B cell (primary cell): ENCODE results near the gene VPS13A. TPM values are rescaled to one million over a fixed set of nuclear protein-coding genes. Genes with fewer than 3 reads are reported as not detected.

ENCODE experiments used
- ATAC-seq: fragments of 200-7000 bp; cut with Tn5 transposase; one replicate; pipeline ENCODE4 v1.10.0; 2021; ENCODE audit warnings: low read depth, mild to moderate bottlenecking, moderate number of reproducible peaks, moderate library complexity
- CTCF ChIA-PET: fragments of 350-600 bp; sonication (Branson Sonifier 250); formaldehyde crosslinking; loops from one replicate; lab custom pipeline; 2021; ENCODE audit warnings: antibody characterized with exemption, inconsistent platforms; lab: Charles Lee
- POLR2A ChIA-PET: fragments of 350-600 bp; sonication (Branson Sonifier 250); formaldehyde crosslinking; loops from one replicate; lab custom pipeline; 2021; ENCODE audit warnings: antibody characterized with exemption; lab: Charles Lee
- DNase-seq: peaks from one replicate; pipeline ENCODE4 v3.0.0; 2013
- H2AFZ ChIP-seq: 2 replicates; pipeline ENCODE4 v1.6.1; 2012; ENCODE audit warnings: mild to moderate bottlenecking, low read depth, low read length; ENCODE audit not compliant: insufficient read depth, poor library complexity, severe bottlenecking
- H3K27ac ChIP-seq, 2 donors: 1 replicate in 1 of 2; 2 replicates in 1 of 2; pipeline ENCODE4 v1.5.1; 2012 to 2013; ENCODE audit warnings: low read length in 2 of 2, mild to moderate bottlenecking in 2 of 2, moderate library complexity in 1 of 2
- H3K27me3 ChIP-seq, 4 experiments: fragments of 200-600 bp in 1 of 4; sonication (generic) in 1 of 4; replicated peaks in 1 of 4; 1 replicate in 2 of 4; 2 replicates in 2 of 4; pipeline versions ENCODE4 v1.6.1 to v1.7.0; 2013 to 2016; ENCODE audit warnings: low read length in 3 of 4, mild to moderate bottlenecking in 2 of 4, mixed read lengths in 1 of 4, moderate library complexity in 1 of 4; ENCODE audit not compliant: insufficient read depth in 4 of 4, control insufficient read depth in 3 of 4; ENCODE audit errors: control extremely low read depth in 1 of 4
- H3K36me3 ChIP-seq, 2 experiments: replicated peaks in 1 of 2; 1 replicate in 1 of 2; 2 replicates in 1 of 2; pipeline versions ENCODE4 v1.6.1 to v1.7.1; 2013; ENCODE audit warnings: low read length in 1 of 2; ENCODE audit not compliant: insufficient read depth in 2 of 2, control insufficient read depth in 1 of 2; ENCODE audit errors: control extremely low read depth in 1 of 2, extremely low read depth in 1 of 2
- H3K4me1 ChIP-seq, 2 donors: fragments of 200-600 bp in 1 of 2; sonication (generic) in 1 of 2; 1 replicate in 1 of 2; 2 replicates in 1 of 2; pipeline versions ENCODE4 v1.5.1 to v1.6.1; 2013 to 2017; ENCODE audit warnings: low read length in 2 of 2; ENCODE audit not compliant: control insufficient read depth in 2 of 2, insufficient read depth in 2 of 2
- H3K4me2 ChIP-seq: replicated peaks from 2 replicates; pipeline ENCODE3; 2012; ENCODE audit warnings: mild to moderate bottlenecking, low read depth, low read length; ENCODE audit not compliant: poor library complexity, severe bottlenecking
- H3K4me3 ChIP-seq, 5 experiments: fragments of 200-600 bp in 1 of 5; sonication (generic) in 1 of 5; 1 replicate in 3 of 5; 2 replicates in 2 of 5; pipeline versions ENCODE4 v1.5.1 to v1.7.0; 2011 to 2016; ENCODE audit warnings: low read length in 4 of 5, mild to moderate bottlenecking in 4 of 5, low read depth in 2 of 5, control low read depth in 1 of 5, moderate library complexity in 1 of 5; ENCODE audit not compliant: insufficient read depth in 1 of 5; ENCODE audit errors: control extremely low read depth in 1 of 5, extremely low read depth in 1 of 5
- H3K79me2 ChIP-seq: fragments of 200-600 bp; sonication (generic); one replicate; pipeline ENCODE4 v1.6.0; 2016; ENCODE audit warnings: low read length; ENCODE audit not compliant: control insufficient read depth, insufficient read depth
- H3K9ac ChIP-seq: fragments of 200-600 bp; sonication (generic); 2 replicates; pipeline ENCODE4 v1.6.1; 2017; ENCODE audit warnings: mild to moderate bottlenecking, low read length, moderate library complexity
- H3K9me3 ChIP-seq, 3 donors: one replicate each; pipeline versions ENCODE4 v1.6.1 to v1.7.1; 2013; ENCODE audit warnings: low read length in 2 of 3; ENCODE audit not compliant: control insufficient read depth in 2 of 3, insufficient read depth in 1 of 3; ENCODE audit errors: control extremely low read depth in 1 of 3
- H4K20me1 ChIP-seq: 2 replicates; pipeline ENCODE4 v1.6.0; 2012; ENCODE audit warnings: mild to moderate bottlenecking, low read length; ENCODE audit not compliant: insufficient read depth, control insufficient read depth, poor library complexity, severe bottlenecking
- H3K27ac Mint-ChIP-seq: one replicate; pipeline ENCODE4 v1.8.0; 2021; ENCODE audit warnings: mixed read lengths
- H3K27me3 Mint-ChIP-seq: one replicate; pipeline ENCODE4 v1.8.0; 2021; ENCODE audit warnings: mixed read lengths
- H3K4me1 Mint-ChIP-seq: one replicate; pipeline ENCODE4 v1.8.0; 2021; ENCODE audit warnings: mixed read lengths
- H3K4me3 Mint-ChIP-seq: one replicate; pipeline ENCODE4 v1.8.0; 2021; ENCODE audit warnings: mixed read lengths
- H3K9me3 Mint-ChIP-seq: one replicate; pipeline ENCODE4 v1.8.0; 2022; ENCODE audit warnings: mixed read lengths; ENCODE audit not compliant: insufficient read depth
- CTCF ChIP-seq: fragments of 200-600 bp; IDR thresholded peaks from one replicate; pipeline ENCODE4 v1.8.0; 2022; ENCODE audit warnings: antibody characterized with exemption, mild to moderate bottlenecking
- EZH2 ChIP-seq: IDR thresholded peaks from 2 replicates; pipeline ENCODE4 v1.6.1; 2012; ENCODE audit warnings: borderline replicate concordance, low read depth, mild to moderate bottlenecking, moderate library complexity, low read length; ENCODE audit not compliant: insufficient read depth, poor library complexity, severe bottlenecking
- WGBS: methylation state at CpG from one replicate; pipeline ENCODE4 v1.1.5; 2013; ENCODE audit warnings: missing lambda C conversion rate; ENCODE audit not compliant: insufficient coverage; 5-methylcytosine and 5-hydroxymethylcytosine counted together
- intact Hi-C: fragments of 100-400 bp; cut with micrococcal nuclease; formaldehyde crosslinking; loops from one replicate; pipeline ENCODE4 v1.10.0; 2022
- polyA plus RNA-seq: library from polyadenylated mRNA; depleted of rRNA; stranded (reverse); fragments of >200 nt; gene quantifications from 2 replicates; pipeline ENCODE4 v1.2.3, GENCODE V29; 2012
- total RNA-seq, 2 donors: library from RNA; stranded (reverse); fragments of 120-200 nt in 1 of 2; gene quantifications; 1 replicate in 1 of 2; 2 replicates in 1 of 2; pipeline versions ENCODE4 v1.2.3 to v1.2.4, GENCODE V29; 2013 to 2022

Gene VPS13A
- total and polyA plus RNA-seq, 2 donors (not counting 1 experiment from before 2014, with no cell fraction given) = 6.5 to 57.8 TPM

GRCh38 chr9:77433675-77434445, 256.5 kb downstream of the VPS13A start:
- H3K9me3 ChIP-seq = no peaks in the 10 kb centered on the region
- H3K27ac ChIP-seq = no peak overlapping the region
- ATAC-seq (no peak), DNase-seq (peak; percentile 42)
- 73% methylated on average over 20 of the region's 21 CpGs for WGBS
- Mint-ChIP-seq H3K27ac (no peak overlapping the region), H3K4me1 (no peaks in the 10 kb centered on the region), H3K4me3 (no peak overlapping the region), H3K9me3 (no peaks in the 10 kb centered on the region), H3K27me3 (peaks cover 17% of the 10 kb centered on the region)
- ChIA-PET CTCF (interaction anchor here (1.0 to 3.8 kb wide), 8 partner anchors 8 to 602 kb away, joined by 3 to 13 read pairs (median 4); no protein-coding TSS in a partner anchor), POLR2A (interaction anchor here (0.6 kb wide), 1 partner anchor 267 kb away, joined by 5 read pairs; no protein-coding TSS in a partner anchor)
- intact Hi-C loops = no loop called here
- no peak overlapping the region for H3K9ac ChIP-seq
- H4K20me1 ChIP-seq = no peaks in the 10 kb centered on the region
- H3K4me1 ChIP-seq = no peaks in the 10 kb centered on the region
- H2AFZ ChIP-seq = no peak overlapping the region
- no peaks in the 10 kb centered on the region for H3K79me2 ChIP-seq
- H3K4me3 ChIP-seq = no peak overlapping the region
- H3K27me3 ChIP-seq = peaks cover 0 to 2% (median 0%) of the 10 kb centered on the region in 4 experiments
- H3K36me3 ChIP-seq = no peaks in the 10 kb centered on the region
- TF ChIP-seq CTCF (peak; percentile 72), EZH2 (no peak)
- no peak overlapping the region for H3K4me2 ChIP-seq

- intact Hi-C loops = no loop called here
- CTCF ChIA-PET = interaction anchor here (2.0 to 3.8 kb wide), 2 partner anchors 11 to 21 kb away, joined by 11 to 13 read pairs; no protein-coding TSS in a partner anchor
- no peak for TF ChIP-seq CTCF
- no peak for TF ChIP-seq EZH2
Observed at GRCh38 chr9:77435277-77435676, 257.9 kb downstream of the VPS13A start.

More at GRCh38 chr9:77435277-77435676, 257.9 kb downstream of the VPS13A start:
- Histone ChIP-seq H2AFZ (no peak overlapping the region), H3K27me3 (peaks cover 0 to 2% (median 0%) of the 10 kb centered on the region in 4 experiments), H3K9me3 (no peaks in the 10 kb centered on the region), H3K9ac (no peak overlapping the region), H3K4me3 (no peak overlapping the region), H3K79me2 (no peaks in the 10 kb centered on the region), H4K20me1 (no peaks in the 10 kb centered on the region), H3K36me3 (no peaks in the 10 kb centered on the region), H3K27ac (no peak overlapping the region), H3K4me2 (no peak overlapping the region), H3K4me1 (no peaks in the 10 kb centered on the region)
- Mint-ChIP-seq H3K27me3 (peaks cover 16% of the 10 kb centered on the region), H3K4me1 (no peaks in the 10 kb centered on the region), H3K4me3 (no peak overlapping the region), H3K9me3 (no peaks in the 10 kb centered on the region), H3K27ac (no peak overlapping the region)
- DNase-seq (no peak), ATAC-seq (no peak)
- POLR2A ChIA-PET = no interaction called here
- 80% methylated on average over 1 of the region's 4 CpGs for WGBS
